Hematopoietic multipotent progenitor cell treated with erythropoietin and hydrocortisone succinate and interleukin-3 and kit ligand, for 6 days (in vitro differentiated cells): ENCODE measurements around the gene ENO4.
A peak's percentile ranks its signal among the peaks of the same experiment; 100 is the strongest.

Source experiments
- DNase-seq: peaks from one replicate; pipeline ENCODE4 v3.0.0-alpha.2; 2015

ENO4 gene

DNA sequence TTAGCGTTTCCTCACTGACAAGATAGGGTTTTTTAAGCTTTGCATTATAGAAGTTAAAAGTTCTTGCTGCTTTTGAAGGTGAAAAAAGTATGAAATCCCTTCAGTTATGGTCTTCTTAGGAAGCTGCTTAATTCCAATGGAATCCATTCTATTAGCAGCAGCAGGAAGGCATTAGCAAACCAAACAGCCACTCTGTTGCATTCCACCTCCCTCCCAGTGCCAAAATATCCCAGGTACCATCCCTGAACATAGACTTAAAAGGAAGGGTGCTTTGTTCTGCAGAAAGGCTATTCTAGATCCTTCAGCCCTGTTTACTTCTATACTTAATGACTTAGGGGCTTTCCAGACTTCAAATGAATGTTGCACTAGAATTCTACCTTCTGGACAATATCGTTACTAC, 23.8 kb downstream of the ENO4 start:
- no peak for DNase-seq

DNA sequence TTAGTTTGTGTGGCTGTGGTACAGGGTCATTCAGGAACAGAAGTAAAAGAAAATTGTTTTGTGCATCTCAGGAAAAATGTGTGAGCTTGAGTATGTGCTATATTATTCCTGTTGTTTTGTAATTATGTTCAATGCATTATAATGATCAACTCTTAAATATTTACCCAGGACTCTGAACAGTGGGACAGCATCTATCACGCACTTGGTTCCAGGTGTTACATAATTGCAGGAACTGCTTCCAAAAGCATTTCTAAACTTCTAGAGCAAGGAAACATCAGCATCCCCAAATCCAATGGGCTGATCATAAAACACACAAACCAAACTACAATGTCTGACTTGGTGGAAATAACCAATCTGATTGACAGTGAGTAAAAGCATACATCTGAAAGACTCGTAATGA, 26.6 kb downstream of the ENO4 start:
- DNase-seq: no peak

DNA sequence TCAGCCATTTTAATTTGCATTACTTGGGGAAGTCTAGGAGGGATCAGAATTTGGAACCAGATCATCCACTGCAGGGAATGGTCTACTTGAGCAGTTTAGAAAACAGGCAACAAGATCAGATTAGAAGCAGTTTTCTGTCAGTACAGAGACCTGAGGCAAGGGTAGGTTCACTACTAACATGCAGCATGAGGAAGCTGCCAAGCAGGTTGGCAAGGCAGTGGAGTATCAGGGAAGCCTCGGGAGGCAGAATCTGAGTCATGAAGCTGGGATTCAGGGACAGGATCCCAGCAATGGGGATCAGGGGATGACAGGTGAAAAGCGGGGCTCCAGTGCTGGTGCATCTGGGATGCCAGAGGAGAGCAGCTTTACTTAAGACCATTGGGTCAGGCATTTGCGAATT, 28.1 kb downstream of the ENO4 start:
- DNase-seq: no peak

DNA sequence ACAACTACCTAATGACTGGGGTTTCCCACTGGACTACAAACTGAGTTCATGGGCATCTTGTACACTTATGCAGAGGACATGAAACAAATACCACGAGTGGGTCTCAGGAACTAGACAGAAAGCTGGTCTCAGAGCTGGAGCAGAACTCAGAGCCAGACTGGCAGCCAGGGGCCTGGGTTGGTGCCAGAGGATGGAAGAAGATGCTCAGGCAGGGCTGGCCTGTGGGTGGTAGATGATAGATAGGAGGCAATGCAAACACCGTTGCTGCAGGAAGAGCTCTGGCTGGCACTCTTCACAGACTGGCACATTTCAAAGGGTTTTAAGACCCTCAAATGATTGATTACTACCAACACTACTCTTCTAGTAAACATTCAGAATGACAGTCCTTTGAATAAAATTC, 28.8 kb downstream of the ENO4 start:
- no peak for DNase-seq

DNA sequence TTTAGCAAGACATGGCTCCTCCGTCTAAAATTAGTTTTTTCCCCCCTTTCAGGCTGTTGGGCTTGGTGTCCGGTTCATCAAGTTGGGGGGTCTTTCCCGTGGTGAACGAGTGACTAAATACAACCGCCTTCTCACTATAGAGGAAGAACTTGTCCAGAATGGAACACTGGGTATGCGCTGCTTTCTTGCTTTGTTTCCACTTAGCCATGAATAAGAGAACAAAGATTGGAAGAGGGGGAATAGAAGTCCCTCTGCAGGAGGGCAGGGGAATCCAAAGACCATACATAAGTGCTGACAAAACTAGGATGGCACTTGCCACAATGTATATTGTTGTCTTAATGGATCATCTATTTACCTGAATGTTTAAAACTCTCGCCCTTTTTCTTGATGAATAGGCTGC, 30.5 kb downstream of the ENO4 start:
- no peak for DNase-seq

DNA sequence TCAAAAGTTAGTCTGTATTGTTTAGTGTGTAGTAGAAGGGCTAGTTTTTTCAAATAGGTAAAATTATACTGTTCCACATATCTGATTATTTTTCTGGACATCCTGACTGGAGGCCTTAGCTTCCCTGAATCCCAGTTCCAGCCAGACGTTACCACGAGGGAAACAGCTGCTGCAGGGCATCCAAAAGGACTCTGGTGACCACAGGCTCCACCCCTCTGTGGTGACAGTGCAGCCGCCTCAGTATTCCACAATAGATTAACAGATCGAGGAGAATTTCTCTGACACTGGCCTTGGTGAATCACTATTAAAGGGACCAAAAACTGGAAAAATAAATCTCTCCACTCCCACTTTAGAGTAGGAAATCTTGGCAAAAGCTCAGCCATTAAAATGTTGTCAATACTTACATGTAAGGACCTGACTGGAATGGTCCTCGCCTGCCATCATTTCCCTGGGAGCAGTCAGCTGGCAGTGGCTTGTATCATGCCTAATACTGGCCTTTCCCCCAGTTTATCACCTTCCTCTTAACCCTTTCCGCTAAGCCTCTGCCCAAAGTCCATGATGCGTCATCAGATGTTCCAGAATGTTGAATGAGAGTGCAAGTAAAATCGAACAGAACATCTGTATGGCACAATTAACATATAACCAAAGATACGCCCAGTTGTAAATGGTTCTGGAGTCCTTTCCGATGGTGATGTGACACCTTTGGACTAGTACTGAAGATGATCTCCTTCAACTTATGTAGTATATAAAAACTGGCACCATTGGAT, 31.6 kb downstream of the ENO4 start:
- no peak for DNase-seq

DNA sequence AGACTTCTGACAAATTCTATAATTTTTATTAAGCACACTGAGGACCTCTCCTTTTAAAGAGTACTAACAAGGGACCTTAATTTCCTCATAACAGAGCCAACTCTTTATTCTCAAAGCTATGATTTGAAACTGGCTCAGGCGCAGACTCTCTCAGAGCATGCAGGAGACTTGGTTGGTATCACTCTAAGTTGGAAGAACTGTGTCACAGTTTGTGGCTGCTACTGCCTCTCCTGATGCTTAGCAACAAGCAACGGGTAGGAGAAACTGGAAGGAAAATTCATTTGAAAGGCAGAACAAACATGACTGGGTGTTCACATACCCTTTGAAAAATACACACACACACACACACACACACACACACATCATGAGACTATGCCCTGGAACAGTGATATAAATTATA, 33.3 kb downstream of the ENO4 start:
- DNase-seq: no peak

DNA sequence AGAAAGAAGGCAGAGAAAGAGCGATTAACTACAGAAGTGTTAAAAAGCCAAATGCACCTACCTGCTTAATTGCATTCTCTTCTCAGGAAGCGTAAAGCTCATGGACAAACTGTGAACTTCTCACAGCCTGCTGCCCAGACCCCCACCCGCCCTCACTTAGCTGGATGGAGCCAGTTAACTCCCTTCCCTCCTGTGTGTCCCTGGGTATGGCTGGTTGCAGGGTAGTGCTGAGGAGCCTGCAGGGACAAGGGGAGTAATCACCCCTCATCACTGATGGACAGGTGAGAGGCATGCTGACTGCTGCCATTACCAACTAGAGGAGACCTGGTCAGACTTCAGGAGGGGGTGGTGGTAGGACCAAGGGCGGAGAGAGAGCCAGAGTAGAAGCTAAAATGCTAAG, 37.5 kb downstream of the ENO4 start:
- no peak for DNase-seq

DNA sequence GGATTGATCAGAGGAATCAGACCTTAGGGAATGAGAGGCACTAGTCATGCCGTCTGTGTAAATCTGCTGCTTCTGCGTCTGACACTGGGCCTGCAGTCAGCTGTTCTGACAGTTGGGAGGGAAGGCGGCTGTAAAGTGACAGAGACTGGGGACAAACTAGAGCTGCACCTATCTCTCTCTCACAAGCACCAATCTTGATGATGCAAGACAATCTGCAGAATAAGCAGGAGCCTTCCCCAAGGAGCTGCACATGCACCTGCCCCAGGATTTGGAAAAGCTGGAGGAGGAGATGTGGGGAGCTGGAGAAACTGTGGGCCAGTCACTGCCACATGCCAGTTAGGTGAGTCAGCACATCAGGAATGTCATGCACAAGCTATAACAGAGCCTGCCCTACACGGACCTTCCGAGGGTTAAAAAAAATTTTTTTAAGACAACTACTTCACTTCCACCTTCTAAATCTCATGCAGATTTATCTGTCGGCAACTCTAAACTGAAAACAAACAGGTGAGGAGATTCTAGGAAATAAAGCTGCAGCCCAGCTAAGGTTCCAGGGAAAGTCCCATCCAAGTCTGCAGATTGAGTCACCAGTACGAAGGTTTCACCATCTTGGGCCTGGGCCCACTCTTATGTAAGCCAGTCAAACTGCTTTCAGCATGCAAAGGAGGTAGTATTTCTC, 39.2 kb downstream of the ENO4 start:
- DNase-seq: no peak

DNA sequence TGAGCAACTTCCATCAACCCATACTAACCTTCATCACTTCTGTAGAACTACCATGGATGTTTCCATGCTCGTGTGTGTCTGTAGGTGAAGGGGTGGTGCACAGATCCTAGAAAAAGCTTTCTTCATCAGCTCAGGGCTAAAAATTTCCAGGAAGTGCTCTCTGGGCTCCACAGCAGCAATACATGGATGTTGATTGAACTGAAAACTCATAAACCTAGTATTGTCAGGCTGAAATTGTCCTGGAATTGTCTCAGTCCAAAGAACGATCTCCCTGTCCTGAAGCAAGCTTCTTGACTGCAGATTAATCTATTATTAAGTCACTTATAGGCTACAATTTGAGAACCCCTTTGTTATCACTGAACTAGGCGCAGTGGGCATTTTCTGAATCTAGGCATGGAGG, 39.8 kb downstream of the ENO4 start:
- no peak for DNase-seq

DNA sequence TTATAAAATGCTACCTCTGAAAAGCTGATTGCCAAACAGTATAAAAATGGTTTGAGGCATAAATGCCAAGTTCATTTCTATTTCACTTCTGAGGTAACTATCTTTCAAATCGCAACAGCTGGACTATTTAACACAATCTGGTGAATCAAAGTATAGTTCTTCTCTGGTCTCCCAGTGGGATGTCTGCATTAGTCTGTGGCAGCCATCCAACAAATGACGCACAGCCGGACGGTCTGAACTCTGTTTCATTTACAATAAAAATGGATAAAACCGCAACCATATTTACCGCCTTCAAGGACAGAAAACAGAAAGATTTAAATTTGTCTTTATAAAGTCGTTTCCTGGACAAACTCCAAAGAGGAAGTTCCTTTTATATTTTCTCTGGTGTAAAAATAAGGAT, 41.9 kb downstream of the ENO4 start:
- peak; percentile 3 for DNase-seq

DNA sequence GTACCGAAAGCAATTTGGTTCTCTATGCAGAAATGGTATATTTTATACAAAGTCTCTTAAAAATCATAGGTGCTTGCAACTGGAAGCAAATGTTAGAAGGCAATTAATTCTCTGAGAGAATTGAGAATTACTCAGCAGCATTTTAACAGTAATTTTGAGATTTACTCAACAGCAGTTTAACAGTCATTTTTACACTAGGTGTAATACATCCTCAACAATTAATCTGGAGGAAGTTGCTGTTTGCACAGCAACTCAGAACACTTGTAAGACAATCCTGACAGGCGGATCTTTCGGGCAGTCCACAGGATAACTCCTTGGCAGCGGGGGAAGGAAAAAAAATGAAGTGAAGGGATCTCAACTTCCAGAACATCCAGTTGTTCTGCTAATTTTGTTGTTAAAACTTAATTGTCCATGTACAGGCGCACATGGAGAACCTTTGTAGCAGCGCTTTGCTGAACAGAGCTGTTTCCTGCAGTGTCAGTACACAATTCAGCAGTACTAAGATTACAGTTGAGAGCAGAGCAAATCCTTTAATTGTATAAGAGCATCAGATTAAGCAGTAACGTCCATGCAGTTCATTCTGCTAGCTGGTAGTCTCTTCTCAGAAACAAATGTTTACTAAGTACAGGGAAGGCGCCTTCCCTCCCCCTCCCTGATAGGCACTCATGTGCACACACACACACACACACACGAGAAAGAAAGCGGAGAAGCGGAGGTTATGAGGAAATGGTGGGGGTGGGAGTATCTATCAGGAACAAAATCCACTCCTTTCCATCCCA, 43.8 kb downstream of the ENO4 start:
- peak; percentile 3 for DNase-seq

DNA sequence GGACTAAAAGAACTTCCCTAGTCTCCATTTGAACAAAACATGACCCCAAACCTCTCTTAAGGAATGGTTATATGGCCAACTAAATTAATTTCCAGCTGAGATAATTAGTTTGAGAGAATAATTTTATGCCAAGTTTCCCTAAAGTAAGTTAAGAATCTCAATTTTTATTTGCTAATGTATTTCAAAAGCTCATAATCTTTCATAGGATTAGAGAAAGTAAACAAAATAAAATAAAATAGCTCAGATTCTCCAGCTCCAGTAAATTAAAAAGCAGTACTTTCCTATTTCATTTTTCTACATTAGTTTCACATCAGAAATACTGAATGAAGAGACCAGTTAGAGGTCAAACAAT, 44.4 kb downstream of the ENO4 start:
- DNase-seq: no peak

DNA sequence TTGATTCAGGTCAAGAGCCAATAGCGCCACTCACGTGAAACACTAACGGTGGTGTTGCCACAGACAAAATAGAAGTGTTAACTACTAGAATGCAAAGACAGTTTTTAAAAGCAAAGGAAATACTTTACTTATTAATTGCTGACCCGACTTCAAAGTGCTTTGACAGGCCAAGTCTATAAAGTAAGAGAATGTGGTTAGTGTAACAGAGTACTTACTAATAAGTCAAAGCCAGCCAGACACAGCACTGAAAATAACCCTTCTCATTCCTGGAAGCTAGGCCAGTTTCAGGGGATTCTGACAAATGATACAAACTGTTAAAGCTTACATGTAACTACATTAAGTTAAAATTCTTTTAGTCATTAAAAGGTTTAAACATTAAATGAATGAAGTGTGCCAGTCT, 50.3 kb downstream of the ENO4 start:
- DNase-seq: no peak

DNA sequence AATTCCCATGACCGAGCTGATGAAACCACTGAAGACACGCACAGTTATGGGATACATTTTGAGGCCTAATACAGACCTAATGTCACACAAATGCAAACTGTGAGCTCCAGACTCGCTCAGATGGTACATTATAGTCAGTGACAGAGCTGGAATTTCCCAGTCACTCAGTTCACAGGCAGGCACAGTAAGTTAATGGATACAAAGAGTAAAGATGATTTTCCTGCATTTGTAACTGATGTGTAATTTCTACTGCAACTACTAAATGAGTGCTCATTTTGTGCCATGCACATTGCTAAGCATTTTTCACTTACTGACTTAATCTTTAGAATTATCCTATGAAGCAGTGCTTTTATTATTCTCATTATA, 56.5 kb downstream of the ENO4 start:
- no peak for DNase-seq

DNA sequence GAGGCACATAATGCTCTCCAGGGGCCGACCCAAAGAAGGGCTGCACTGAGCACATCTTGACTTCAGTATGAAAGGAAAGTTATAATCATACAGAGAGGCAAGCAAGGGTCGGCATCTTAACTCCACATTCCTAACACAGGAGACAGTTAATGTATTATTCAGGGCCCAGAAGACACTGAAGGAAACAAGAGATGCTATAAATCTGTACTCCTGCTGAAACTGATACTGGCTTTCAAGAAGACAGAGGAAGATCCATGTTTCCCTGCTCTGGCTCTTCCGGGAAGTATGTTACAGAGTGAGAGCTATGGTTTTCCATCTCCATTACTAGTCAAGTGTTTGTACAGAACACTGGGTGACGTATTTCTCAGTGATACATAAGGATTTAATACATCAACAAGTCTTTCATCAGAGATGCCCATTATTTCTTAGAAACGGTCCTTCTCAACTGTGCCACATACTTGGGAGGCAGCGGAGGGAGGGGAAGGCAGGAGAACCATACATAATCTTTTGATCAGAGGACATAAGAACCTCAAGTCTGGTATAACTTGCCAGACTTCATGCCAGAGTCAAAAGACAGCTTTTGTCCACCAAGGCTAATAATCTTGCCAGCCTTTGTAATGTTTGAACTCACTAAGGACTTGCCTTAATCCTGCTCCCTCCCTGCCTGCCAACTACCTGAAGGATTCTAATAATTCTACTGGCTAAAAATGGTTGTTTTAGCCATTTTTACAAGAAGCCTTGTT, 58.1 kb downstream of the ENO4 start:
- DNase-seq: no peak

DNA sequence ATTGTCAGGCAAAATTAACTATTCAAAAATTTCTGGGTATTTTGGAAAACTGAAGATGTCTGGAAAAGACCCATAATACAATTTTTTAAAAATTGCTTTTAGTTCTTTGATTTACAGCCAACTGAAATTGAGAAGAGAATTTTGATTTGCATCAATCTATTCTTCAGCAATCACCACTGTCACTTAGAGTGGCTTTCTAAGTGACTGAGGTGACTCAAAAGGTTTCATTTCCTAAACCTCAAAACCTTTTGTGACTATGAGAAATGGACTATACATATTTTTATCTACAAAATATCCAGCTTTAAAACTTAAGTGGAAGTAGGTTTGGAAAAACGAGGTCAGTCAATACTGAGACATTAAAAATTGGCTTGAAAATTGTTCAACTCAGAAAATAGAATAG, 60.0 kb downstream of the ENO4 start:
- no peak for DNase-seq

DNA sequence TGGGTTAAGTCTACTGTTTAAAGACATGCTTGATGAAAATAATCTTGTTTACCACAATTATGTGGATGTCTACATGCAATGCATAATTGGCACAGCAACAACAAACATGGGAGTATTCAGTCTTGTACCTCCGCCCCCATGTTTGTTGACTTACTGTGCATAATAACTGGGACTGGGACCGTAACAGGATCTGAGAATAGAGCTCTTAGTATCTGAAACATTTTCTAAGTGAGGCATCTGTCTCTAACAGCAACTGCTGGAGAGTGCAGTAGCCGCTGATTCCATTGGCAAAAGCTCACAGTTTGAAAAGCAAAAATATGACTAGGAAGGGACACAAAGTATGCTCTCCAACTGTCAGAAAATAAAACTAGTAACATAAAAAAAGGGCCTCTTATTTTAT, 61.6 kb downstream of the ENO4 start:
- no peak for DNase-seq

DNA sequence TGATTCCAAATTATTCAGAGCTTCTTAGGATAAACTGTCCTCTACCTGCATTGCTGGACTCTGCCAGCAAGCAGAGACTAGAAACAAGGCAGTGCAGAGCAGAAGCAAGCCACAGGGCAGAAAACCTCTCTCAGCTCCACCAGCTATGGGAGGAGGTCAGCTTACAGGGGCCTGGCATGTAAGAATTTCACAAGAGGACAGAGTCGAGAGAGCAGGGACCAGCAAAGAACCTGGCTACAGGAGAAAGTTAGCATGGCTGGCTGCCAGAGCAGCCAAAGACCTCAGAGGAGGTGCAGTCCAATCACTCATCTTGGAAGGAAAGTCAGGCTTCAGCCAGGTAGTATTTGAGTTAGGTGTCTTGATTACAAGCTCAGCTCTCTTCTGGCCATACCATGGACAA, 62.9 kb downstream of the ENO4 start:
- no peak for DNase-seq

DNA sequence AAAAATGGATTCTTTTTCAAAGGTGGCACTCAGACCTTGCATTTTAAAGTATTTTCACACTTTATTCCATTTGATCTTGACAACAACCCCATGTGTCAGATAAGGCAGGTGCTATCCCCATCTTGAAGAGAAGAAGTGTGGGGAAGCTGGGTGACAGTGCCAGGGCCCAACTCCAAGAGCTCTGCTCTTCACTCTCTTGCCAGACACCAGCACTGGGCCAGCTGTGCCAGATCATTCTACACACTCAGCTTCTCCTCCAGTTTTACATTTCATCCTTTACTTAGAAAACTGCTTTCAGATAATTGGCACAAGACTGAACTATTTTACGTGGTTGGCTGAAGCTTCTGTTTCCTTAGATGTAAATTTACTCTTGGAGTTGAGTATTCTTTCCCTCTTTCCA, 64.4 kb downstream of the ENO4 start:
- no peak for DNase-seq

DNA sequence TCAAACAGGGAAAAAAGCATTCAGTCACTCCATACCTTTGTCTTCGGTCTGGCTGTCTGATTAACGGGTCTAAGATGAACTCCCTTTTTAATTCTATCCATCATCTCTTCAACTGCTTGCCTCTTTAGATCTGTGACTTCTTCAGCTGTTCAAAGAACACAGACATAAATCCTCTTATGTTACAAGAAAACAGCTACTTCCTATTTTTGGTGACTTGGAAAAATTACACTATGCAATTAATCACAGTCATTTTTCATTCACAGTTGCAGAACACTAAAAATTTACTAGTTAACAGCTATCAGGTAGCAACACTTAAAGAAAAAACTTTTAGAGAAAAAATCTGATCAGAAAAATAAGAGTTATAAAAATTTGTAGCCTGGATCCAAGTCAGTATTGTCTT, 66.0 kb downstream of the ENO4 start:
- no peak for DNase-seq

DNA sequence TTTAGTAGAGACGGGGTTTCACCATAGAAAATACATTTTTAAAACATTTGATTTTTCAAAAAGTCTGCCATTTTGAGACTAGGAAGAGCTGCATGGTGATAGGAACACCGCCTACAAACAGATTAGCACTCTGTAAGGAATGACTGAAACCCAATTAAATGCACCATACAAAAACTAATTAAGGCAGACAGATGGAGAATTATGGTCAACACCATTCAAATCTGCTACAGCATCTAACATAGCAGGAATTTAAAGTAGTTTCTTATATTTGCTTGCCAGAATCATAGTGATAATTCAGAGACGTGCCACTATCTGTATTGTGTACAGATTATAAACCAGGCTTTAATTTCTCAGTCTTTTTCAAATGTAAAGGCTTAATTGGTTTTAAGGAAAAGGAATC, 68.2 kb downstream of the ENO4 start:
- DNase-seq: no peak

DNA sequence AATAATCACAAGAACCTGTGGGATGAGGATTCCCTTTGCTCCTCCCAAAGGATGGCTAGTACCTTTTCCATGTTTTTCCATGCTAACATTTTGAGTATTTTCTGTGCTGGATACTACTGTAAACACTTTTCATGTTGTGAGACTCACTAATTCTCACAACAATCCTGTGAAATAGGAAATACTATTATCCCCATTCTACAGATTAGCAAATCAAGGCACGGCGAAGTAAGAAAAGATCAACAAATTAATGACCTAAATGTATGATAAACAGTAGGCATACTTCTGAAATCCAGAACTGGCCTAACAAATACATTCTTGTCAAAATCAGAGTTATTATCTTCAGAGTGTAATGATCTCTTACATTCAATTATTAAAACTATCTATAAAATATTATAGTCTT, 69.3 kb downstream of the ENO4 start:
- DNase-seq: no peak

DNA sequence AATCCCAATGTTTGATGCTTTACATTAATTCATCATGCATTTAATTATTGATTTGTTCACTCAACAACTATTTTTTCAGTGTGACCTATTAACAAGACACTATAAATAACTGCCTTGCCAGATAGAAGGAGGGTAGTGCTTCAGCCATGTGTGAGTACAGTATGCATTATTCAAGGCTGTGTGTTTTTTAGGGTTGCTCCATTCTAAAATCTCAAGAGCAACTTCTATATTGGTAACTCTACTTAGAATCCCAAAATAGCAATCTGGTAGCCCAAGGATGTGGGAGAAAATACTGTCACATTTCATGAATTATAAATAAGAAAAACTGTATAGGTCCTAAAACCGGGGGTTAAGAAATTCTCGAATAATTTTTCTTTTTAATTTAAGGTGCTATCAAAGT, 69.9 kb downstream of the ENO4 start:
- no peak for DNase-seq
